GM19193 (cell line): Measurements from ENCODE around the gene CCSER1.

Source experiments
- POLR2A ChIP-seq: IDR thresholded peaks from 4 replicates; pipeline ENCODE4 v1.6.1; 2011; ENCODE audit not compliant: insufficient read depth, insufficient read length; ENCODE audit errors: extremely low read depth

CCSER1 gene

DNA sequence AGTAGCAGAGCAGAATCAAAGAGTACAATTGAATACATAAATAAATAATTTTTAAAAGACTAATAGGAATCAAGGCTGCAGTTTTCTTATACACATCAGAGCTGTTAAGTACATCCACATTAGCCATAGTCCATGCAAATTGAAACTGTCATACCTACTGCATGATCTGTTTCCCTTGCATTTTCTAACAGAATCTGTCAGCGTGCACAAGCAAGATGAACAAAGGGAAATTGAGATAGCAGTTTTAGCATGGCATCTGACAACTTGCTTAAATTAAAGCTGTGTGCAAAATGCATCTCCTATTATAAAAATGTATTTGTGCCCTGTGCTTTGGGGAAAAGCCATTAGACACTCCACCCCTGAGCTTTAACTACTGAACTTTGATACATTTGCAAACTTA lies 1473.1 kb downstream of the CCSER1 start:
- no peak for TF ChIP-seq POLR2A

DNA sequence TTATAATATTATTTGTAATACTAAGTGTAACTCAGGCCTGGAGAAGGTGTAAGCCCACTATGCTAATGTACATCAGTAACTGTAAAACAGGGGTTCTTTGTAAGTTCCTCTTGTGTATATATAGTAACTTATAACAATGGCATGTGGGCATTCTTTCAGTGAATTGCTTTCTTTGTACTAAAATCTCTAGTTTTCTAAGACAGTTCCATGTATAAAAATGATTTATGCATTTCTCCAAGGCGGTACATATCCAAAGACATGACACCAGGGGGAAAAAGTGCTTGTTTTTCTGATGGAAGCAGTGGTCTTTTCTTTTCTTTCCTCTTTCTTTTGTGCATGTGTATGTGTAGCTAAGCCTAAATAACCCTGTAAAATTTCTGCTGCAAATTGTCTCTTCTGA lies 1474.2 kb downstream of the CCSER1 start:
- no peak for TF ChIP-seq POLR2A

DNA sequence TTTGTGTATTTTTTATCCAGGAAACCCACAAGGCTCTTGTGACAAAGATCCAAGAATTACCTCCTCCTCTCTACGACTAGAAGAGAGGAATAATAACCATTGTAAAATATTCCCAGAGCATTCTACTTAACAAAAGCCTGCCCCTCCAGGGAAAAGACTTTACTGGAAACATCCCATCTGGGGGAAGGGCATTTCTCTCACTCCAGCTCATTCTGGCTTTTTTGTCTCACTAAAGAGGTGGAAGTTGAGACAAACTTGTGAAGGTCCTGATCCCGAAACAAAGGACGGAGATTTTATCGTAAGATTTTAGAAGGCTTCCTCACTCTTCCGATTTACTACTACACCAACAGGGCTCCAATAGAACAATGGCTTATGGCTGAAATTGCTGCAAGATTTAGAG lies 1484.6 kb downstream of the CCSER1 start:
- TF ChIP-seq POLR2A = no peak

DNA sequence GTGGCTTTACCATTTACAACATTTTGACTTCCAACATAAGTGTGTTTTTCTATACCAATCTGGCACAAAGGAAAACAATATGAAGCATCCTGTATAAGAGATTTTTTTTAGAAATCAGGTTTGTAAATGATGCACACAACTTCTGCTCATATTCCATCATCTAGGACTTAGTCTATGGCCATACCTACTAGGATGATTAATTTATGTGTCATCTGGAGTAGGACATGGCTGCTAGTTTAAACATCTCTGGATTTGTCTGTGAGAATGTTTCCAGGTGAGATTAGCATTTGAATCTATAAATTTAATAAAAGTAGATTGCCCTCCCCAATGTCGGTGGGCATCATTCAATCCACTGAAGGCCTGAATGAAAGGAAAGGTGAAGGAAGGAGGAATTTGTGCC lies 1493.8 kb downstream of the CCSER1 start:
- TF ChIP-seq POLR2A = no peak

DNA sequence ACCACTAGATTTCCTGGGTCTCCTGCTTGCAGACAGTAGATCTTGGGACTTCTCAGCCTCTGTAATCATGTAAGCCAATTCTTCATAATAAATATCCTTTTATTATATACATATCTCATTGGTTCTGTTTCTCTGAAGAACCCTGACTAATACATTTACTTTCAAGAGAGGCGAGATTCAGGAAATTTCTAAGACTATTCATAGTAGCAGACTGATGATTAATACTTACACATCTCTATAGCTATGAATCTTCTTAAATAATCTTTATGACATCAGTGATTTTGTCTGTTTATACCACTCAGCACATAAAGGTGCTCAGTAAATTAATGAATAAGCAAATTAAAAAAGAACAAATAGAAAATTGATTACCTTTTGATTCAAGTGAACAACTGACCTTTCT lies 1494.3 kb downstream of the CCSER1 start:
- no peak for TF ChIP-seq POLR2A

DNA sequence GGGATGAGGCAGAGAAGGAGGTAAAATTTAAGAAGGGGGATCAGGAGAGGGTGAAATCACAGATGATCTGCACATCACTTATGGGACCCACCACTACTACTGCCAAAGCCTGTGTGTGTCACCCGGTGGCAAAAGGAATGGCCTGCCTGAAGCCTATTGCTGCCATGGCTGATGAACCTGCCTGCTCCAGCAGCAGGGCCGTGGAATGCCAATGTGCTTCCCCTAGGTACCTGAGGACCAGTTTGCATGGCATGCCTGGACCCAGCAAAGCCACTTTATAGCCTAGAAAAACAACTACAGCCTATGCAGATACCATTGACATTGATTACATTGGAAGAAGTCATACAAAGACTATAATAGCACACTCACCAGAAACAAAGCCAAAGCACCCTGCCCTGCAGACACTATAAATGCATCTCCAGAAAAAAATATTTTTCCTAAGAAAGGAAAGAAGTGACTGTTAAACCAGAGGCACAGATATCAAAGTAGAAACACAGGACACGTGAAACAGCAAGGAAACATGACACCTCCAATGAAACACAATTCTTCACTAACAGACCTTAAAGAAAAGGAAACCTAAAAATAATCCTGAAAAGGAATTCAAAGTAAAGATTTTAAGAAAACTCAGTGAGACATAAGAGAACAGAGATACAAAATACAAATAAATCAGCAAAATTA lies 1495.9 kb downstream of the CCSER1 start:
- no peak for TF ChIP-seq POLR2A

DNA sequence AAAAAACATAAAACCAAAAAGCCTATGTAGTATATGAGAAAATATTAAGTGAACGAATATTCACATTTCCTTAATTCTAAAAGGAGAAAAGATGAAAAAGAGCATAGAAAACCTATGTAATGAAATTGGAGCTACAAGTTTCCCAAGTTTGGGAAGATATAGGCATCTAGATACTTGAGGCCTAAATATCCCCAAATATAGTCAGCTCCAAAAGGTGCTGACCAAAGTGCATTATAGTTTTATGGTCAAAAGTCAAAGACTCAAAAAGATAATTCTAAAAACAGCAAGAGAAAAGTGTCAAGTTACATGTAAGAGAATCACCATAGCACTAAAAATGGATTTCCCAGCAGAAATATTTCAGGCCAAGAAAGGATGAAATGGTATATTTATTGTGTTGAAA lies 1502.9 kb downstream of the CCSER1 start:
- TF ChIP-seq POLR2A = no peak

DNA sequence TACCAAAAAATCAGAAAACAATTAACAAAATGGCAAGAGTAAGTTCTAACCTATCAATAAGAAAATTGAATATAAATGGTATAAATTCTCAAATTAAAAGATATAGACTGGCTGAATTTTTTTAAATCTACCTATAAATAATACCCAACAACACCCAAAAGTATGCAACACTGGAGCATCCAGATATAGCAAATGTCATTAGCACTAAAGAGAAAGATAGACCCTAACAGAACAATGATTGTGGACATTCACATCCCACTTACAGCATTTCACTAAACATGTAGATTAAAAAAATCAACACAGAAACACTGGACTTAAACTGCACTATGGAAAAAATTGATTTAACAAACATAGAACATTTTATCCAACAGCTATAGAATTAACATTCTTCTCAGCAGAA lies 1503.6 kb downstream of the CCSER1 start:
- TF ChIP-seq POLR2A = no peak

DNA sequence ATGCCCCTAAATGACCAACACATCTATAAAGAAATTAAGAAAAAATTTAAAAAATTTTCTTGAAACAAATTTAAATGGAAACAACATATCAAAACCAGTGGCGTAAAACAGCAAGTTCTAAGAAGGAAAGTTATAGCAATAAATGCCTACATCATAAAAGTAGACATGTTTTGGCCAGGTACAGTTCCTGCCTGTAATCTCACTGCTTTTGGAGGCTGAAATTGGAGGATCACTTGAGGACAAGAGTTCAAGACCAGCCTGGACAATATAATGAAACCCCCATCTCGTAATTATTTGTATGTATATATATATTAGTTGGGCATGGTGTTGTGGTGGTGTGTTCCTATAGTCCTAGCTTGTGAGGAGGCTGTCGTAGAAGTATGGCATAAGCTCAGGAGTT lies 1504.1 kb downstream of the CCSER1 start:
- no peak for TF ChIP-seq POLR2A

DNA sequence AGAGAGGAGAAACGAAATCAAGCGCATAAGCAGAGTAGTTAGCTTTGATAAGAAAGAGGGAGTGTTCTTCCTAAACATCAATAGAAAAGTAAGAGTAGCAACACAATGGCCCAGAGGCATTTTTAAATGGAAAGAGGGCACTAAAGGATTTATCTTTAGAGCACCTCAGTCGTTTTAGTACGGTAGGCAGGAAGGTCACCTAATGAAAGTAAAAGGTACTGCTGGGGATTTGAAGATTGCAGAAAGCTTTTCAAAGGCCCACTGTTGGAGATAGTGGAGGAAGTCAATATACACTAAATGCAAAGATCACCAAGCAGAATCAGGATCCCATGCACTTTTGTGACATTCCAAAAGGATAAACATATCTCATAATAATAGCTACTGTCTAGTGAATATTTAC lies 1508.9 kb downstream of the CCSER1 start:
- no peak for TF ChIP-seq POLR2A
